GM23338 (cell line): ENCODE results near the gene ANKRD22. TPM values are rescaled to one million over a fixed set of nuclear protein-coding genes. Genes with fewer than 3 reads are reported as not detected.

Experiments used
- ATAC-seq: fragments of 200-7000 bp; cut with Tn5 transposase; 3 replicates; pipeline ENCODE4 v1.9.1; 2020
- DNase-seq: peaks from one replicate; pipeline ENCODE4 v3.0.0-alpha.2; 2015; ENCODE audit warnings: low spot score
- H2AFZ ChIP-seq: fragments of 200-600 bp; sonication (generic); 2 replicates; pipeline ENCODE4 v1.8.0; 2016; ENCODE audit warnings: antibody characterized with exemption, mild to moderate bottlenecking, moderate library complexity
- H3F3A ChIP-seq: fragments of 200-600 bp; sonication (generic); replicated peaks from 2 replicates; pipeline ENCODE4 v1.8.0; 2017; ENCODE audit warnings: antibody characterized with exemption, mixed run types, low read depth
- H3K27ac ChIP-seq: fragments of 200-600 bp; sonication (generic); 2 replicates; pipeline ENCODE4 v1.6.1; 2016; ENCODE audit warnings: low read depth
- H3K27me3 ChIP-seq: fragments of 200-600 bp; sonication (generic); 2 replicates; pipeline ENCODE4 v1.8.0; 2016; ENCODE audit warnings: mild to moderate bottlenecking, mixed run types, moderate library complexity; ENCODE audit not compliant: insufficient read depth
- H3K36me3 ChIP-seq: fragments of 200-600 bp; sonication (generic); 2 replicates; pipeline ENCODE4 v1.8.0; 2016; ENCODE audit warnings: mild to moderate bottlenecking; ENCODE audit not compliant: insufficient read depth
- H3K4me1 ChIP-seq: fragments of 200-600 bp; sonication (generic); 2 replicates; pipeline ENCODE4 v1.8.0; 2016; ENCODE audit warnings: mild to moderate bottlenecking, moderate library complexity; ENCODE audit not compliant: insufficient read depth
- H3K4me2 ChIP-seq: fragments of 200-600 bp; sonication (generic); 2 replicates; pipeline ENCODE4 v1.7.1; 2017; ENCODE audit warnings: mixed run types
- H3K4me3 ChIP-seq: fragments of 200-600 bp; sonication (generic); 2 replicates; pipeline ENCODE4 v1.6.1; 2016; ENCODE audit warnings: mixed run types
- H3K79me2 ChIP-seq: fragments of 200-600 bp; sonication (generic); replicated peaks from 2 replicates; pipeline ENCODE4 v1.8.0; 2017; ENCODE audit warnings: mild to moderate bottlenecking; ENCODE audit not compliant: insufficient read depth
- H3K9me2 ChIP-seq: fragments of 200-600 bp; sonication (generic); 2 replicates; pipeline ENCODE4 v1.8.0; 2017; ENCODE audit not compliant: insufficient read depth
- H4K20me1 ChIP-seq: fragments of 200-600 bp; sonication (generic); replicated peaks from 2 replicates; pipeline ENCODE4 v1.8.0; 2017; ENCODE audit warnings: mild to moderate bottlenecking; ENCODE audit not compliant: insufficient read depth
- H3K27ac Mint-ChIP-seq: 2 replicates; pipeline ENCODE4 v1.8.0; 2020; ENCODE audit warnings: inconsistent platforms, mild to moderate bottlenecking, moderate library complexity, mixed read lengths
- H3K27me3 Mint-ChIP-seq: 3 replicates; pipeline ENCODE4 v1.8.0; 2022; ENCODE audit warnings: low read depth, mild to moderate bottlenecking, moderate library complexity, mixed read lengths, inconsistent platforms; ENCODE audit not compliant: insufficient read depth, poor library complexity
- H3K36me3 Mint-ChIP-seq: 3 replicates; pipeline ENCODE4 v1.8.0; 2021; ENCODE audit warnings: low read depth, mild to moderate bottlenecking, inconsistent platforms, moderate library complexity, mixed read lengths
- H3K4me1 Mint-ChIP-seq: 3 replicates; pipeline ENCODE4 v1.8.0; 2020; ENCODE audit warnings: mild to moderate bottlenecking, inconsistent platforms, mixed read lengths
- H3K4me3 Mint-ChIP-seq: 3 replicates; pipeline ENCODE4 v1.8.0; 2021; ENCODE audit warnings: moderate library complexity, mild to moderate bottlenecking, inconsistent platforms, mixed read lengths
- H3K9me3 Mint-ChIP-seq: 3 replicates; pipeline ENCODE4 v1.8.0; 2020; ENCODE audit warnings: moderate library complexity, mild to moderate bottlenecking, inconsistent platforms, mixed read lengths
- CREB1 ChIP-seq: fragments of 250-450 bp; sonication (Bioruptor Pico); IDR thresholded peaks from 2 replicates; pipeline ENCODE4 v1.5.0; 2020; ENCODE audit warnings: low read depth, mild to moderate bottlenecking, moderate library complexity
- CTCF ChIP-seq, 2 experiments: fragments of 200-600 bp in 1 of 2; sonication (generic) in 1 of 2; conservative IDR thresholded peaks; 2 replicates each; pipeline versions ENCODE4 v1.5.1 to v1.6.1; 2016 to 2017; ENCODE audit warnings: antibody characterized with exemption in 2 of 2, low read depth in 2 of 2, mild to moderate bottlenecking in 2 of 2, moderate library complexity in 1 of 2
- ETS1 ChIP-seq: IDR thresholded peaks from 2 replicates; pipeline ENCODE4 v1.6.1; 2016; ENCODE audit warnings: antibody characterized with exemption
- EZH2 ChIP-seq: fragments of 200-600 bp; sonication (generic); IDR thresholded peaks from one replicate; pipeline ENCODE4 v1.8.0; 2017; ENCODE audit warnings: antibody characterized with exemption, mild to moderate bottlenecking, low read depth; ENCODE audit not compliant: unreplicated experiment
- EZH2phosphoT487 ChIP-seq: fragments of 200-600 bp; sonication (generic); IDR thresholded peaks from one replicate; pipeline ENCODE4 v1.8.1; 2018; ENCODE audit warnings: antibody characterized with exemption; ENCODE audit not compliant: unreplicated experiment
- JUNB ChIP-seq: IDR thresholded peaks from one replicate; pipeline ENCODE4 v1.6.1; 2016; ENCODE audit warnings: antibody characterized with exemption; ENCODE audit not compliant: unreplicated experiment
- NANOG ChIP-seq: IDR thresholded peaks from 2 replicates; pipeline ENCODE4 v1.6.1; 2016; ENCODE audit warnings: antibody characterized with exemption, borderline replicate concordance
- POLR2AphosphoS5 ChIP-seq: IDR thresholded peaks from 2 replicates; pipeline ENCODE4 v1.6.1; 2016; ENCODE audit warnings: antibody characterized with exemption, low read depth
- REST ChIP-seq: IDR thresholded peaks from one replicate; pipeline ENCODE4 v1.6.1; 2018; ENCODE audit warnings: antibody characterized with exemption; ENCODE audit not compliant: unreplicated experiment
- STAT1 ChIP-seq: IDR thresholded peaks from one replicate; pipeline ENCODE4 v1.6.1; 2016; ENCODE audit warnings: antibody characterized with exemption; ENCODE audit not compliant: unreplicated experiment
- ZNF114 ChIP-seq: fragments of 250-450 bp; sonication (Bioruptor Pico); IDR thresholded peaks from 2 replicates; pipeline ENCODE4 v1.5.0; 2020; ENCODE audit warnings: mild to moderate bottlenecking, moderate library complexity
- ZNF331 ChIP-seq: fragments of 250-450 bp; sonication (Bioruptor Pico); IDR thresholded peaks from 2 replicates; pipeline ENCODE4 v1.5.0; 2020; ENCODE audit warnings: low read depth, mild to moderate bottlenecking, moderate library complexity
- ZNF462 ChIP-seq: fragments of 250-450 bp; sonication (Bioruptor Pico); IDR thresholded peaks from 2 replicates; pipeline ENCODE4 v1.5.0; 2020; ENCODE audit warnings: mild to moderate bottlenecking, moderate library complexity
- polyA plus RNA-seq: library from polyadenylated mRNA; unstranded; fragments of >200 nt; fragmentation: Nextera tagmentation; extraction: Ambion mirVana; gene quantifications from 2 replicates; pipeline ENCODE4 v1.2.1, GENCODE V29; 2016
- total RNA-seq: library from RNA; depleted of rRNA; stranded (reverse); fragments of >200 nt; shearing (Covaris generic); gene quantifications from 2 replicates; pipeline ENCODE4 v1.2.3, GENCODE V29; 2014

Gene ANKRD22
- total and polyA plus RNA-seq, 2 experiments from 2014 or later = not detected

GRCh38 chr10:88840881-88841280, 10.8 kb downstream of the ANKRD22 start (continued):
- no peak for TF ChIP-seq REST
- no peak for TF ChIP-seq EZH2phosphoT487
- no peak for TF ChIP-seq POLR2AphosphoS5
- TF ChIP-seq CTCF (conservative IDR thresholded peaks at IDR 0.05; ENCODE audit: low read depth in 2 of 2) = no peak
- no peak for TF ChIP-seq EZH2
- no peak for TF ChIP-seq ZNF114 (CRISPR knock-in tag)
- no peak for TF ChIP-seq STAT1
- no peak for TF ChIP-seq JUNB
- TF ChIP-seq ZNF331 = no peak
- TF ChIP-seq CREB1 = no peak
- TF ChIP-seq ETS1 = no peak
- TF ChIP-seq NANOG = no peak

- no peaks in the 10 kb centered on the region for H3K27me3 Mint-ChIP-seq
- H4K20me1 ChIP-seq = no peaks in the 10 kb centered on the region
- no peaks in the 10 kb centered on the region for H3K4me1 ChIP-seq
- H3K79me2 ChIP-seq = no peaks in the 10 kb centered on the region
- H3K27me3 ChIP-seq = no peaks in the 10 kb centered on the region
- no peaks in the 10 kb centered on the region for H3K9me2 ChIP-seq
- H3K36me3 Mint-ChIP-seq = no peaks in the 10 kb centered on the region
- no peak for DNase-seq
- no peaks in the 10 kb centered on the region for H3K9me3 Mint-ChIP-seq
- H2AFZ ChIP-seq = no peak overlapping the region
- H3K4me3 ChIP-seq = no peak overlapping the region
- no peaks in the 10 kb centered on the region for H3F3A ChIP-seq
- H3K4me2 ChIP-seq = no peak overlapping the region
- H3K27ac Mint-ChIP-seq = no peak overlapping the region
- H3K27ac ChIP-seq = no peak overlapping the region
- H3K4me1 Mint-ChIP-seq = no peaks in the 10 kb centered on the region
- ATAC-seq = no peak
- no peak overlapping the region for H3K4me3 Mint-ChIP-seq
- H3K36me3 ChIP-seq = no peaks in the 10 kb centered on the region
- TF ChIP-seq ZNF331 = no peak
- TF ChIP-seq ZNF462 (CRISPR knock-in tag) = no peak
- TF ChIP-seq JUNB = no peak
- TF ChIP-seq EZH2phosphoT487 = no peak
Measured at GRCh38 chr10:88840104-88840503, 11.5 kb downstream of the ANKRD22 start.
